HG03280 (cell line): Measurements from ENCODE around the gene DNHD1.

ENCODE experiments used
- ATAC-seq: cut with Tn5 transposase; IDR thresholded peaks from one replicate; pipeline ENCODE4 v1.9.1; 2021; ENCODE audit warnings: mild to moderate bottlenecking, moderate library complexity; ENCODE audit not compliant: unreplicated experiment

The DNHD1 gene, protein sequence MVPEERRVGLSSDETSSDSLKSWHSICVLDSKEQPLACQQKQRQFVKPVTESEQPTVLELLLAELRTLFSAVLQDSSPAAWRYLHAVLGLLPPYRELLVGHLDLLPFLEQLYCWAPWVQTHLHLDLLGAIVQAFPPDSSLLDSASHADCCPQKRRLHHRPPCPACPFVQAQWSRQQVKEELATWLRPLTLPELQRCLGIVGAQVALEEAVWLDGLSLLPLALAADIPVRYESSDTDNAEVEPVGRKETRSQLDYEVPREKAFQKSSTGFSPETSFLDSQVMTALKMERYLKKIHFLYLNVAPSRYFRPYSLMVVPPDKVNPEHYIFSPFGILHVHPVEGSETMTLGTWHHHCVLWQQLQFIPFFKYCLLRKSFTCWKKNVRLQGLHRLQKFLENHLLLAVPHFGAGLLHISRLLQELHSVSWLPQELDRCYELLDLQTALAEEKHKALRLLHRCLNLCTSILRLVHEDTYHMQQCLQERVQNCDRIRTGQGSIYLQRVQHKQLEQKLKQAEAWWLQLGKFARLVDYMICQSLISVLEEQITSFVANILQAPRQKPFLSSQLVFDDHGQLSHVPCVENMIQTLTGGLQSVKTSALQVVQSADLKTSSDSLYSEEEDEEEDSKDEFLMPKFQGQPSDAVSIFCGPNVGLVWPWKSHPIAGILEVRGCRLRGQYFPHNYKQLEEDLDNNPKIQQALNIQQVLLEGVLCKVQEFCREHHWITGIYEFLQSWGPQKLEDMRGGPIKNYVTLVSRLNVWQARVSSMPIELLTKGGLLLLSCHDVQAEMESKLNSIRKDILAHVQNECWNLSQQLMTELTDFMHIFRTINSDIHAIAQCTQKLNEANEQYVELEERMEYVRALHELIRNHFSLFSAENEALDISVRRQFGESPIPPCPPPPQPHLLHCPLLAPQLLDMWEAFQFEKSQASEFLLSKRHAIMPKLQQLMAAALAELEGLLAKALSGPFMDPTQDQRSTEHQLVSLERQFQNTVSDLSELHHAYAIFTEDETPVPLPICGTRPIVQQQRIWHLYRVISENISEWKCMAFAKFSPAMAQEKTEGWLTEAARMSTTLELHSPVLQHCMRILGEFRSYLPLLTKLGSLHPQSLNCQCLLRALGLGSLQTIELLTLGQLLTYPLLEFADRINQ (N-terminal part only)

DNA sequence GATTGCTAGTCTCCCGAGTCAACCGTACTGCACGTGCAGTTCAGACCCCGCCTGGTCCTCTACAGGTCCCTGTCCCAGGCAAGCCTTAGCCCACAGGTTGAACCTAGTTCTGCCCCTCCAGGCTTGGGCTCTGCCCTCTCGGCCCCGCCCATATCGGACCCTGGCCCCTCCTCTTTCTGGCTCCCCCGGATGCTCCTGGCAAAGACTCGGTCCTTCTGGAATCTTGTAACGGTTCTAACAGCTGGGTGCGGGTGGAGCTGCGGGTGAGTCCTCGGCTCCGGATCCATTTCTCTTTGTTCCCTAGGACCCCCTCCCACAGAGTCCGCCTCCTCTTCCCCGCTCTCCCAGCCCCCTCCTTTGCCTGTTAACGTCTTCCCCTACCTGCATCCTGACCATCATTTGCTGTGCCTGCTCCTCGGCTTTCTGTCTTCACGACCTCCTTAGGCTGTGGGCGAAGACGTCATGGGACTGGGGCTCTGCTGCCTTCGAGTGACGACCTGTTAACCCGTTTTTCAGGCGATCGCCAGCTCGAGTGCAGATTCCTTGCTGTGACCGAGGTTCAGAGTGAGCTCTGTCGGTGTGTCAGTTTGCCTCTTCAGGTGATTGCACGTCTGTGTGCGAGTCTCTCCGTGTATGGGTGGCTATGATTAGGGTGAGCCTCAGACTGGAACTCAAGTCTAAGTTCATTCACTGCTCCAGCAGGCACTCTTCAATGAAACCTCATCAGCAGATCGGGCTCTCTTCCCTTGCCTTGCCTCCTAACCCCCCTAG is at the start of gene DNHD1:
Gene DNHD1 (plus strand): TSS at position 212 of the 771 bp plus-strand sequence. CDS start 936 bp downstream, outside the sequence.
- ATAC-seq = no peak

DNA sequence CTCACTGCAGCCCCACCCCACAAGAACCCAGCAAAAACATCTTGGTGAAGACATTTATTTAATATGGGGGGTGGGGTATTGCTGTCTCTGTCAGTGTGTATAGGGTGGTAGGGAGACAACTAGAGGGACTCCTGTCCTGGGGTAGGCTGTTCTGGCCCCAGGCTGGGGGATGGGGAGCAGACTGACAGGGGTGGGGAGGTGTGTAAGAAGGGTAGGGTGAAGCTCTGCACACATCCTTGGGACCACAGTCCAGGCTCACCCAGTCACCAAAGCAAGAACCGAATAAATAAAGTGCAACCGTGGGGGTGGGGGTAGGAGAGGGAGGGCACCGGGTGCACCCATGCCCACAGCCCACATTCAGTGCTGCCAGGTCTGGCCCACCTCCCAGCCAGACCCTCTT is 48.5 kb upstream of the DNHD1 start:
- no peak for ATAC-seq

DNA sequence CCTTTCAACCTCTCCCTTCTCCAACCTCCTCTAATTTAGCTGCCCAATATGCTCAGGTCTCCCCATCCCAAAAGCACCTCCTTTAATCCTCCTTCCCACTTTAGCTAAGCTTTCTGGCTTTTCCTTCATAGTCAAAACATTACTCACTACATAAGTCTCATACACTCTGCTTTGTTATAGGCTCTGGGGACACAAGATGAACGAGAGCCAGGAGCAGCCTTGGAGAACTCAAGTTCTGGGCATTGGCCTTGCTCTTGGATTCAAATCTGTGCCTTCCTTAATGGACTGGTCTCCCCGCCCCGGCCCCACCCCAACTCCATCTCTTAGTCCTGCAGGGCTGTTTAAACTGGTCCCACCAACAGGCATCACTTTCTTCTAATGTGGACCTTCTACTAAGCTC is 44.9 kb upstream of the DNHD1 start:
- no peak for ATAC-seq

DNA sequence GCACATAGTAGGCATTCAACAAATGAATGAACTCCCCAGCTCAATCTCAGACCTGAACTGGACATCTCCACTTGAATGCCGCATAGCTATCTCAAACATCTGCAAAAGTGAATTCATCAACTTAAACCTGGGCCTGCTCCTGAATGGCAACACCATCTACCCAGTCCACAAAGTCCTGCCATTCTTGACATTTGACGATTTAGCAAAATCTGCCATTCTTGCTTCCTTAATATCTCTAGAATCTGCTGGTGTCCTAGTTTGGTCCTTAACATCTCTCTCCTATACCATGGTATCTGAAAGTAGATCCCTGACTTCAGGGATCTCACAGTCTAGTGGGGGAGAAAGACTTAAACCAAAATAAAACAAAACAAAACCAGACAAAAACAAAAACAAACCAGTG is 43.9 kb upstream of the DNHD1 start:
- ATAC-seq = no peak

DNA sequence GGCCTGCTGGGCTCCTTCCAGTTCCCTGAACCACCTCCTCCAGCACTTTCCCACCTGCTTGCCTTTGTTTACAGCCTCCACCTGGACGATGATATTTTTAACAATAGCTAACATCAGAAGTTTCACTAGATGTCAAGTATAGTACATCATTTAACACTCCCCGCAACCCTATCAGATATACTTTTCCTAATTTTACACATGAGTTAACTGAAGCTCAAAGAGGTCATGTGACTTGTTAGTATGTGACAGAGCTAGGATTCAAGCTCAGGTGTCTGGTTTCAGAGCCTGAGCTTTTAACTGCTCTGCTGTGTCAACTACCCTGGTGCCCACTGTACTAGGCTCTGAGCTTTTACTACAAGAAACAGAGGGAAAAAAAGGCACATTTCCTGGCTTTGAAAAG is 42.0 kb upstream of the DNHD1 start:
- no peak for ATAC-seq

DNA sequence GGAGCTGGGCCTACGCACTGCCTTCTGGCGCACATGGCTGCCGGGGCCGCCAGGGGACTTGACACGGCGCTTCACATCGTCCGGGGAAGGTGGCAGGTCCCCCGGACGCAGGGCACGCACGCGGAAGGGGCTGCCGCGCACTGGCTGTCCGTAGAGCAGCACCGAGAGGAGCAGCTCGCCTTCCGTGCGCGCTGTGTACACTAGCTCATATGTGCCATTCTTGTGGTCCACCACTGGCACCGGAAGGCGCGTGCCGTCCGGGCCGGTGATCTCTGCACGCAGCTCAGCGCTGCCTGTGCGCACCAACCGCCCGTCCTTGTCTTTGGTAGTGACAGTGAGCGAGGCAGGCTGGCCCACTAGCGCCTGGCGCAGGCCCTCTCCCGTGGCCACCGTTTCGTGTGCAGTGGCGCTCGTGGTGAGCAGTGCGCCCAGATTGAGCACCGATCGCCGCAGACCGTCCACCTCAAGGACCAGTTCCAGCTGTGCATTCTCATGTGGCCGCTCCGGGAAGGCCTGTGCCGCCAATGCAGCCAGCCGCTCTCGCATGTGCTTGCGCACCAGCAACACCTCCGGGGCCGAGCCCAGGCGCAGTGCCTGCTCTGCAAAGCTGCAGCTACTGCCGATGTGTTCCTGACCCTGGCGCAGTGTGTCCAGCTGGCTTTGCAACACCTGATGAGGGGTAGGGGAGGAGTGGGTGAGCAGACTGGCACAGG is 40.6 kb upstream of the DNHD1 start:
- ATAC-seq = no peak

DNA sequence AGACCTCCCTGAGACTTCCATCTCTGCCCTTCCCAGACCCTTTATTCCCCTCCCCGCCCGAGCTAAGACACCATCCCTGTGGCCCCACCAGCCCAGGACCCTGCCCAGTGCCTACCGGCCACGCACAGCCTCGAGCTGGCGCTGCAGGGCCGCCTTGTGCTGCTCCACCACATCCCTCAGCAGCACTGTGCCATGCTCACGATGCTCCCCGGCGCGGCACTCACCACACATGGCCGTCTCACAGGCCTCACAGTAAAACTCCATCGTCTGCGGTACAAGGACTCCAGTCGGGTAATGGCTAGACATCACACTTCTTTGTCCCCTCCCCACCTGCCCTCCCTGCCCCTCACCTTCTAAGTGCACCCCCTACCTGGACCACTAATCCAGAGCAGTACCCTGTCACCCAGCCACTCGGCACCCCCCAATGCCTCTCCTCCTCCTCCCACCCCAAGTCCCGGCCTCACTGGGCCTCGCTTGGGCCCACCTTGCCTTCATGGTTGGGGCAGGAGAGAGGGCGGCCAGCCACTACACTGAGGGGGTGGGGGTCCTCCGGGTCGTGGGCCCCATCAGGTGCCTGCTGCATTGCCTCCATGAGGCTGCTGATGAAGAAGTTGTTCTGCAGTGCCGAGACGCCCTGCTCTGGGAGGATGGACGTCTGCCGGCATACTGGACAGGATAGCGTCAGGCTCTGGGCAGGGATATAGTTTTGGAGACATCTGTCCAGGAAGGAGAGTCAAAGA is 39.3 kb upstream of the DNHD1 start:
- ATAC-seq = no peak

DNA sequence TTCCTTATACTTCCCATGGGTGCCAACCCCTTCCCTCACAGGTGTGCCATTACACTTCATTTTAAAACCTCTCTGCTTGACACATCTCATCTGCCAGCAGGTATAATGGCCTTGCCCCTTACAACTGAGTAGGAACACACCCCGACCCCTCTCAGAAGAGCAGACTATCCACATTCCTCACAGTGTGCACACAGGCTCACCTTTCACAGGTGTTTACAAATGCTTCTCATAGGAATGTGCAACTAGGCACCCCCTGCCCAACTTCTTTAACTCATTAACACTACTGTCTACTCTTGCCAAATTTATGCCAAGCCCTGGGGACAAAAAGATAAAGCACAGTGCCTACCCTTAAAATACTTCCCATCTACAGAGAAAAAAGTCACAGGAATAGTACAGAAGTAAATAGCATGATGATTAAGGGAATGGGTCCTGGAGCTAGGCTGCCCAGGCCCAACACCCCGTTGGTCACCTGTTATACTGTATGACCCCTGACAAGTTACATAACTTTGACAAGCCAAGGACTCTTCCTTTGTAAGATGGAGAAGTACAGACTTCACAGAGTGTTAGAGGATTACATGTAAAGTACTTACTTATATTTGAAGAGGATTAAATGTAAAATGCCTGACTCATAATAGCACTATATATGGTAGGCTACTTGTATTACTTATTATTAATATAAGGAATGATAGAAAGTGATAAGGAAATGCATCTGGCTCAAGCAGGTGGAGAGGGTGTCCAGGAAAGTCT is 38.6 kb upstream of the DNHD1 start:
- no peak for ATAC-seq

DNA sequence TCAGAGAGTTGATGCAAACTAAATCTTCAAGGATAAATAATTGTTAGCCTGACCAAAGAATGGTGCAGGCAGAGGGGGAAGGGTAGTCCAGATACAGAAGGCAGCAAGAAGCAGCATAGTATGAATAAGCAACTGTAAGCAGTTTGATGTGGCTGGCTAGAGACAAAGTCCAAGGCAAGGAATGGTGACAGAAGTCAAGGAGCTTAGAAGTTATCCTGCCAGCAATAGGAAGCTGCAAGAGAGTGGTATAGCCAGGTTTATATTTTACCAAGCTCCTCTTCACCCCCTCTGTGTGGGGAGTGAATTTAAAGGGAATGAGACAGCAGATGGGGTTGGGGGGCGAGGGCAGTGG is 38.0 kb upstream of the DNHD1 start:
- no peak for ATAC-seq

DNA sequence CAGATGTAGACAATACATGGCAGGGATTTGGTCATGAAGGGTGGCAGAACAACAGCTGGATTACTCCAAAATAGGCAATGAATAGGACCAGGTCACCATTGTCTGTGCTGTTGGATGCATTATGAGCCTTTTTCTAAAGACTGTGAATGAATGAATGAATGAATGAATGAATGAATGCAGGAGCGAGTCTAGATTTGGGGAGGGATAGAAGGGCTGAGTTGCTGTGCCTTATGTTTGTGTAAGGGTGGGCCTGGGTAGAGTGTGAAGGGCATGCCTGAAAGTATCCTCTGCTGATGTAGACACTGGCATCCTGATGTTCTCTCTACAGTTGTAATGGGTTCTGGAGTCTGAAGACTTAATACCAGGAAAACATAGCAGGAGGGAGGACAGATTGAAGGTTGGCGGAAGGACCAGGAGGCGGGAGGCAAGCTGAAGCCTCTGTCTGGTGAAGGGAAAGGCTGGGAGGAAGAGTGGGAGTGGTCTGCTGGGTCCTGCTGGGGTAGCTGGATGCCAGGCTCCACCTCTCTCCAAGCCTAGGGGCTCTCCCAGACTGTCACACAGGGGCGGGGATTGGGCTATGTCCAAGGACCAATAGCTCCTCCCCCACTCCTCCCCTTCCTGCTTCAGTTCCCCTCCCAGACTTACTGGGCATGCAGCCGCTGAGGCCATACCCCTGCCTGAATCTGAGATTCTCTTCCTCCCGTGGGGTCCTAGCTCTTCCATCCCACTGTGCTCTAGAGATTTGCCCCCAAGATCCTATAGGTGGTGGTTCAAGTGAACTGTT is 28.2 kb upstream of the DNHD1 start:
- ATAC-seq = peak; percentile 45

DNA sequence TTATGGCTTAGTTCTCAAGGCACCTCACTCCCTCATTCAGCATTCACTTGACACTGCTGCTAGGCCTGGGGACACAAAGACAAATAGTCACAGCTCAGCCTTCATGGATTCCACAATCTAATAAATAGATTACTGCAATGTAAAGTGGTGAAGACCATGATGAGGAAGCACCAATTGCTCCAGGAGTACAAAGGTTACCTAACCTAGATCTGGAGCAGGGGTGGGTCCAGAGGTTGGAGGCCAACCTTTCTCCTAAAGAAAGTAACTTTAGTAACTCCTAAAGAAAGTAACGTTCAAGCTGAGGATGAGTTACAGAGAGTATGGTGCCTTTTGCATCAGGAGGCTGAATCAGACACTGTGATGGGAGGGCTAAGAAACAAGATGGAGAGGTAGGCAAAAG is 27.5 kb upstream of the DNHD1 start:
- ATAC-seq = no peak

DNA sequence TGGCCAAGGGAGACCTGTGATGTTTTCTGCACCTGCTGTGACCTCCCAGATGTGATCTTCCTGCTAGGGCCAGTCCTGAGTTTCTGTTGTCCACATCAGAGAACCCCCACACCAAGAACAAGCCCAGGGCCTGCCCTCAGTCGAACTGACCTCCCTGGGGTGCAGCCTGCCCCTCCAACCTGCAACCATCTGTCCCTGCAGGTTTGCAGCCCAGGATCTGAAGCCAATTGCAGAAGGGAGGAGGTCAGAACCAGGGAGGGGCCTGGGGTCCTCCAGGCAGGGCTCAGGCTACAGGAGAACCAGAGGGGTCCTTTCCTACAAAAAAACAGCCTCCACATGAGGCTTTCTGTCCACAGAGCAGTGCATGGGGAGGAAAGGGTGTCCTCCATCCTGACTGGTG is 24.1 kb upstream of the DNHD1 start:
- no peak for ATAC-seq

DNA sequence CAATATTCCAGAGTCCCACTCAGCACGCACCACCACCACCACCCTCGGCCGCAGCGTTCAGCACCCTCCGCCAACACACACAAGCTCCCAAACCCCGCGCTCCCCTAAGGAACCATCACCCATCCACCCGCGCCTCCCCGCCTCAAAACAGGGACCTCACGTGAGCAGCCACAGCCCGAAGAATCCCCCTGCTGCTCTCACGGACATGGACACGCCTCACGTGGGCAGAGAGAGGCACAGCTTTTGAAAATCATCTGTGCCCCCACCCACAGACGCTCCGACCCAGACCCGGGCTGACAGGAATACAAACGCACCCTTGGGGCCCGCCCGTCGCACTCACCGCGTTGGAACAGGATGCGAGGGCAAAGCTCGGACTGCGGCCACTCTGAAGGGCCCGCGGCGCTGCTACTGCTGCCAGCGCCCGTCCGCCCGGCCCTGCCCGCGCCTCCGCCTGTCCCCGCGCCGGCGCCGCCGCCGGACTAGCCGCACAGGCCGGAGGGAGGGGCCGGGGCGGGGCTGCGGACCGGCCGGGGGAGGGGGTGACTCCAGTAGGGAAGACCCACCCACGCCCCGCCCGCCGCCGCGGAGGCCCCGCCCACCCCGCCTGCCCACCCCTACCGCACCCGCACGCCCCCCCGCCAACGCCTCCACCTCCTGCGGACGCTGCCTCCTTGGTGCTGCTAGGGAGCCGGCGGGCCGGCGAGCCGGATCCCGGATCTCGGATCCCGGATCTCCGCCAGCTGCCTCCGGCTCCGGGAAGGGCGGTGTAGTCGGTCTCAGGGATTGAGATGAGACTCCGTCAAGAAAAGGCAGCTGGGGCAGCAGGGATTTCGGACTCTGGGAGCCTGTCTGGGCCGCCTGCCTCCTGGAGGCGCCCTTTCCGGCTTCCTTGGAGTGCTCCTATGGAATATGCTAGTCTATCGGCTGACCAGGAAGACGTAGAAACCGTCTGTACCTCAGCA is 23.3 kb upstream of the DNHD1 start, which contains the start of gene TRIM3:
Gene TRIM3 (minus strand): TSS at position 491 of the 962 bp plus-strand sequence. CDS start 8,246 bp downstream, outside the sequence.
- ATAC-seq = peak; percentile 63

DNA sequence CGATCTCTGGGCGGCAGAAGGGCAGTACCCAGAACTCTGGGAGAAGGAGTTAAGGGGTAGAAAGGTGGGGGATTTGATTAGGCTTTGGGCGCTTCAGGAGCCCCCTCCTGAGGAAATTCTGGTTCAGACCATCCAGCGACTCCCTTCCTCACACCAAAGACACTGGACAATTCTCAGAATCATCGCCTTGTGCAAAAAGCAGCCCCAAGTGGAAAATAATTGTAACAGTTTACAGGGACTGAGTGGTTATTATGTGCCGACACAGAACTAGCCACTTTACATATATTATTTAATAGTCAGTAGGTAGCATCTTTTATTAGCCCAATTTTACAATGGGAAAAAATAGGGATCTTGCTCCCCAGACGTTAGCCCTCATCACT is 22.7 kb upstream of the DNHD1 start:
- ATAC-seq = no peak

DNA sequence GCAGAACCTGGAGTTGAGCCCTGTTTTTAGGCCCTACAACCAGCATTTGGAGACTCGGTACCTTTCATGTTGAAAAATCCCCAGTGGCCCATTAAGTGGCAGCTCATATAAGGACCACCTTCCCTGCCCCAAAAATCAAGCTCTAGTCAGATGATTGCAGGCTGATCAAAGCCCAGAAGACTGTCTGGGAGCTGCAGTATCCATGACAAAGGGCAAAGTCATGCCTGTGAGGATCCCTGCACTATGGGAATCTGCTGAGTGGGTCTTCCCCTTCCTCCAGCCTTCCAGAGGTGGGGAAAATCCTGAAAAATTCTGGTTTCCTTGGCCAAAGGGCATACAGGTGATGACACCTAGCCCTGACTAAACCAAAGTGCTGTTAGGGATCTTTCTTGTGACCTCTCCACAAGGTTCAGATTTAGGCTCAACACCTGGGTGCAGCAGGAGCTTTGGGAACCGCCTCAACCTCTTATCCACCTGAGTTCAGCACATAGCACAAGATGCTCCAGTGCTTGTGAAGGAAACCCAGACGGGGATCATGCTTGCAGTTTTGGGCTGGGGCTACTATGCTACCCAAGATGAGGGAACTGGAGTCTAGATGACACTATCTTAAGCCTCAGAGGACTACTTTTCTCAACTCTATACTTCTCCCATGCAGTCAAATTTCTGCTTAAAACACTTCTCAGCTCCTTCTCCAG is 22.1 kb upstream of the DNHD1 start:
- ATAC-seq = no peak

DNA sequence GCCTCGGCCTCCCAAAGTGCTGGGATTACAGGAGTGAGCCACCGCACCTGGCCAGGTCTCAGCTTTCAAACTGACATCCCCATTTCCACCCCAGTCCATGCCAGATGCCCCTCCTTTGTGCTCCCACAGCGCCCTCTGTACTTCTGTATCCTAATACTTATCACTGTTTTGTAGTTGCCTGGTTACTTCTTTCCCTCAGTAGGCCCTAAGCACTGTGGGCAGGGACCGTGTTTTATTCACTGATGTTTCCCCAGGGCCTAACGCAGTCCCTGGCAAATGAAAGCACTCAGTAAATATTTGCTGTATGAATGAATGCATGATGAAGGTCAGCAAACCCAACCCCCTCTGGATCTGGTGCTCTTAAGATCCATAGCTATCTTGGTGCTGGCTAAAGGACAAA is 21.1 kb upstream of the DNHD1 start:
- ATAC-seq = no peak
